Natural killer cell treated with Interleukin-12 subunit alpha and Interleukin-12 subunit beta and Interleukin-15 and Interleukin-18, amount 100 ng/mL, for 72 hours (primary cell): ENCODE data around the gene RPL3. TPM values are rescaled to one million over a fixed set of nuclear protein-coding genes. Genes with fewer than 3 reads are reported as not detected.
"Not testable (repeated sequence)": the region's sequence is repeated elsewhere in the genome, so short reads cannot be mapped to it uniquely, and the experiment has no call there.

Experiments used
- ATAC-seq, 2 donors: fragments of 150-1000 bp; cut with Tn5 transposase in 1 of 2; sonication (Bioruptor Pico), chemical (Tn5 transposase) in 1 of 2; 2 replicates each; pipeline ENCODE4 v1.10.0; 2021
- DNase-seq: peaks from one replicate; pipeline ENCODE4 v3.0.0; 2022; ENCODE audit warnings: low spot score
- H3K27ac Mint-ChIP-seq, 2 donors: 1 replicate in 1 of 2; 2 replicates in 1 of 2; pipeline ENCODE4 v1.8.0; 2022; ENCODE audit warnings: mixed read lengths in 2 of 2, mild to moderate bottlenecking in 1 of 2, moderate library complexity in 1 of 2
- H3K27me3 Mint-ChIP-seq, 2 donors: 1 replicate in 1 of 2; 2 replicates in 1 of 2; pipeline ENCODE4 v1.8.0; 2022; ENCODE audit warnings: mixed read lengths in 2 of 2
- H3K36me3 Mint-ChIP-seq: one replicate; pipeline ENCODE4 v1.8.0; 2022; ENCODE audit warnings: mixed read lengths
- H3K4me1 Mint-ChIP-seq, 2 donors: 1 replicate in 1 of 2; 2 replicates in 1 of 2; pipeline ENCODE4 v1.8.0; 2022; ENCODE audit warnings: low read depth in 2 of 2, mixed read lengths in 2 of 2, mild to moderate bottlenecking in 1 of 2
- H3K4me3 Mint-ChIP-seq: one replicate; pipeline ENCODE4 v1.8.0; 2022; ENCODE audit warnings: mixed read lengths
- H3K9me3 Mint-ChIP-seq: 2 replicates; pipeline ENCODE4 v1.8.0; 2022; ENCODE audit warnings: mixed read lengths
- total RNA-seq, 2 donors: library from RNA; stranded (reverse); gene quantifications; one replicate each; pipeline ENCODE4 v1.2.3, GENCODE V29; 2022

Gene RPL3
- total RNA-seq, 2 donors from 2014 or later, result 1,242 to 2,090 TPM

DNA sequence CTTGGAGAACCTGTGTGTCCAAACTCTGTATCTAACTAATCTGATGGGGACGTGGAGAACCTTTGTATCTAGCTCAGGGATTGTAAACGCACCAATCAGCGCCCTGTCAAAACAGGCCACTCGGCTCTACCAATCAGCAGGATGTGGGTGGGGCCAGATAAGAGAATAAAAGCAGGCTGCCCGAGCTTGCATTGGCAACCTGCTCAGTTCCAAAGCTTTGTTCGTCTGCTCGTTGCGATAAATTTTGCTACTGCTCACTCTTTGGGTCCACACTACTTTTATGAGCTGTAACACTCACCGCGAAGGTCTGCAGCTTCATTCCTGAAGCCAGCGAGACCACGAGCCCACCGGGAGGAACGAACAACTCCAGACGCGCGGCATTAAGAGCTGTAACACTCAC is 38.8 kb upstream of the RPL3 start:
- not testable (repeated sequence) for H3K4me3 Mint-ChIP-seq, H3K27me3 Mint-ChIP-seq, H3K36me3 Mint-ChIP-seq, H3K4me1 Mint-ChIP-seq, H3K27ac Mint-ChIP-seq, DNase-seq, ATAC-seq, H3K9me3 Mint-ChIP-seq

DNA sequence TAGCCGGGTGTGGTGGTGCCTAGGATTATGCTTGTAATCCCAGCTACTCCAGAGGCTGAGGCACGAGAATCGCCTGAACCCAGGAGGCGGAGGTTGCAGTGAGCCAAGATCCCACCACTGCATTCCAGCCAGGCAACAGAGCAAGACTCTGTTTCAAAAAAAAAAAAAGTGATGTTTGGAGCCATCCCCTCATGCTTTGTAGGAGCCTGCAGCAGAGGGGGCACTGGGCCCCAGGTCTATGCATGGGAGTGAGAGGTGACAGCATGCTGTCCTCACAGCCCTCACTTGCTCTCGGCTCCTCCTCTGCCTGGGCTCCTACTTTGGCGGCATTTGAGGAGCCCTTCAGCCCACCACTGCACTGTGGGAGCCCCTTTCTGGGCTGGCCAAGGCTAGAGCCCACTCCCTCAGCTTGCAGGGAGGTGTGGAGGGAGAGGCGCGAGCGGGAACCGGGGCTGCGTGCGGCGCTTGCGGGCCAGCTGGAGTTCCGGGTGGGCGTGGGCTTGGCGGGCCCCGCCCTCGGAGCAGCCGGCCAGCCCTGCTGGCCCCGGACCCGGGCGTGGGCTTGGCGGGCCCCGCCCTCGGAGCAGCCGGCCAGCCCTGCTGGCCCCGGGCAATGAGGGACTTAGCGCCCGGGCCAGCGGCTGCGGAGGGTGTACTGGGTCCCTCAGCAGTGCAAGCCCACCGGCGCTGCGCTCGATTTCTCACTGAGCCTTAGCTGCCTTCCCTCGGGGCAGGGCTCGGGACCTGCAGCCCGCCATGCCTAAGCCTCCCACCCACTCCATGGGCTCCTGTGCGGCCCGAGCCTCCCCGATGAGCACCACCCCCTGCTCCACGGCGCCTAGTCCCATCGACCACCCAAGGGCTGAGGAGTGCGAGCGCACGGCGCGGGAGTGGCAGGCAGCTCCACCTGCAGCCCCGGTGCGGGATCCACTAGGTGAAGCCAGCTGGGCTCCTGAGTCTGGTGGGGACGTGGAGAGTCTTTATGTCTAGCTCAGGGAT is 38.0 kb upstream of the RPL3 start:
- not testable (repeated sequence) for H3K27me3 Mint-ChIP-seq, H3K4me3 Mint-ChIP-seq, H3K4me1 Mint-ChIP-seq, H3K27ac Mint-ChIP-seq, DNase-seq, H3K9me3 Mint-ChIP-seq, ATAC-seq, H3K36me3 Mint-ChIP-seq

DNA sequence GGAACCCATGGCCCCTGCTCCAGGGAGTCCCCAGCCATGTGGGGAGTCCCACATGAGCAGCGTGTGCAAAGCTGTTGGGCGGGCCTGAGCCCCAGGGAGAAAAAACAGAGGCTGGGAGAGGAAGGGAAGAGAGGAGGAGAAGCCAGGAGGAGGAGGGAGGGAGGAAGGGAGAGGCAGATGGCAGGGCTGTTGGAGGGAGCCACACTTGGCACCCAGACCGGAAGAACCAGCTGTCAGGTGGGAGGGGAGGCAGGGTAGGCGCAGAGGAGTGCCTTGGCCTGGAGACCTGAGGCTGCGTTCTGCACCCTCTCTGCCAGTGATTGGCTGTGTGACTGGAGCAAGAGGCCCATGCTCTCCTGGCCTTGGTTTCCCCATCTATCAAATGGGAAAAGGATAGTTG is 37.0 kb upstream of the RPL3 start:
- DNase-seq, result no peak
- ATAC-seq, result no peak
- H3K4me3 Mint-ChIP-seq, result no peak overlapping the region
- H3K27me3 Mint-ChIP-seq, result no peaks in the 10 kb centered on the region
- no peaks in the 10 kb centered on the region for H3K36me3 Mint-ChIP-seq
- no peaks in the 10 kb centered on the region for H3K9me3 Mint-ChIP-seq
- H3K27ac Mint-ChIP-seq, result no peak overlapping the region
- H3K4me1 Mint-ChIP-seq, result peaks cover 6 to 9% of the 10 kb centered on the region in 2 donors

DNA sequence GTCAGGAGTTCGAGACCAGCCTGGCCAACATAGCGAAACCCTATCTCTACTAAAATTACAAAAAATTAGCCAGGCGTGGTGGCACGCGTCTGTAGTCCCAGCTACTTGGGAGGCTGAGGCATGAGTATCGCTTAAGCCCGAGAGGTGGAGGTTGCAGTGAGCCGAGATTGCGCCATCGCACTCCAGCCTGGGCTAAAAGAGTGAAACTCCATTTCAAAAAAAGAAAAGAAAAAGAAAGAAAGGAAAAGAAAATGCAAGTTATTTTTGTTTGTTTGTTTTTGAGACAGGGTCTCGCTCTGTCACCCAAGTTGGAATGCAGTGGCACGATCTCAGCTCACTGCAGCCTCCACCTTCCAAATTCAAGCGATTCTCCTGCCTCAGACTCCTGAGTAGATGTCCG is 36.4 kb upstream of the RPL3 start:
- H3K4me3 Mint-ChIP-seq, ATAC-seq, DNase-seq, H3K36me3 Mint-ChIP-seq, H3K27ac Mint-ChIP-seq, H3K9me3 Mint-ChIP-seq, H3K27me3 Mint-ChIP-seq: not testable (repeated sequence)
- peaks cover 9 to 11% of the 10 kb centered on the region in 2 donors for H3K4me1 Mint-ChIP-seq

DNA sequence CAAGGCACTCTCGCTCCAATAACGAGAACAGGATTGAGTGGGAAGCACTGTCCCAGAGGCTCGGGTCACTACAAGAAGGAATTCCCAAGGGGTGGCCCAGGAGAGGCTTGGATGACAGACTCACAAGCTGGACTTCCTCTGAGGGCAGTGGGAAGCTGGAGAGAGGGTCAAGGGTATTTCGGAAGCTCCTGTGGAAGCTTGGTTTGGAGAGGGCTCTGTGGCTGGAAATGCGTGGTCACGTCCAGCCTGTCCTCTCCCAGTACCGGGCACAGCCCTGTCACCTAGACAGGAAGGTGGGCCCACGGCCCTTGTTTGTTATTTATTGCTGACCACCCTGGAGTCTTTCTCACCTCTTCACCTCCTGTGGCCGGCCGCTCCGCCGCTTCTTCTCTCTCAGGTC is 35.7 kb upstream of the RPL3 start:
- Mint-ChIP-seq H3K36me3 (no peaks in the 10 kb centered on the region), H3K9me3 (no peaks in the 10 kb centered on the region), H3K27me3 (no peaks in the 10 kb centered on the region), H3K4me3 (no peak overlapping the region), H3K4me1 (peaks cover 9 to 11% of the 10 kb centered on the region in 2 donors), H3K27ac (no peak overlapping the region)
- ATAC-seq, result no peak
- no peak for DNase-seq

DNA sequence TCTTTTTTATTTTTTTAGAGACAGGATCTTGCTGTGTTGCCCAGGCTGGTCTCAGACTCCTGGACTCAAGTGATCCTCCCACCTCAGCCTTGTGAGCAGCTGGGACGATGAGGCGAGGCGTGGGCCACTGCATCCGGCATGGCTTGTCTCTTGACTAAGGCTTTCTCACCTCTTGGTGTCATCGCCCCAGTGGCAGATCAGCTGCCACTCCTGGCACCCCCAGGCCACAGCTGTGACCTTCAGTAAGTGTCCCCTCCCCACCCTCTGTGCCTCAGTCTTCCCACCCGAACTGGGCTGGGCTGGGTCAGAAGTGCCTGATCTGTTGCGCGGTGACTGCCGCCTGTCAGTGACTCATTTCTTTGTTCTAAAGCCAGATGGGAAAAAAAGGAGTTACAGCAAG is 33.9 kb upstream of the RPL3 start:
- ATAC-seq (peak; percentile 70 to 84), DNase-seq (peak; percentile 76)
- Mint-ChIP-seq H3K27me3 (no peaks in the 10 kb centered on the region), H3K4me3 (peak overlapping the region; percentile 8), H3K4me1 (peaks cover 14 to 18% of the 10 kb centered on the region in 2 donors), H3K9me3 (no peaks in the 10 kb centered on the region), H3K36me3 (no peaks in the 10 kb centered on the region), H3K27ac (no peak overlapping the region)

DNA sequence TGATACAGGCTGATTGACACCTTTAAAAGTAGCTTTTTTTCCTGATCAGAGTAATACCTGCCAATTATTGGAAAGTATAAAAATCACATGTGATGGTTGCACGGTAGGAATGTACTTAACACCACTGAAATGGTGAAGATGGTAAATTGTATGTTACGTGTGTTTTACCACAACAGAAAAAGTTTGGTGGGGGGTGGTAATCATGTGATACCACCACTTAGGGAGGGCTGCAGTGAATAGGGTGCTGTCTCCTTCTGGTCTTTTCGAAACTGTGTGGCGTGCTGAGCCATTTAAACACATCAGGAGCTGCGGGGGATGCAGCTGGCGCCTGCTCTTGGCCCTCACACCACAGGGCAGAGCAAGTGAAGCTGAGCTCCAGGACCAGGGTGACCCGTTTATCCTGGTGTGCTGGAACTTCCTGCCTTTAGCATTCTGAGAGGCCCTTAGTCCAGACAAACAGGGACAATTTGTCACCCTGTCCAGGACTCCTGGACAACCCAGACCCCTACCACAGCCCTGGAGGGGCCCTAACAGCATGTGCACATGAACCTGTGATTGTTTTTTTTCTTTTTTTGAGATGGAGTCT is 33.0 kb upstream of the RPL3 start:
- Mint-ChIP-seq H3K4me1 (peaks cover 14 to 18% of the 10 kb centered on the region in 2 donors), H3K4me3 (no peak overlapping the region), H3K36me3 (no peaks in the 10 kb centered on the region), H3K9me3 (no peaks in the 10 kb centered on the region), H3K27me3 (no peaks in the 10 kb centered on the region), H3K27ac (no peak overlapping the region)
- DNase-seq, result no peak
- ATAC-seq, result no peak

DNA sequence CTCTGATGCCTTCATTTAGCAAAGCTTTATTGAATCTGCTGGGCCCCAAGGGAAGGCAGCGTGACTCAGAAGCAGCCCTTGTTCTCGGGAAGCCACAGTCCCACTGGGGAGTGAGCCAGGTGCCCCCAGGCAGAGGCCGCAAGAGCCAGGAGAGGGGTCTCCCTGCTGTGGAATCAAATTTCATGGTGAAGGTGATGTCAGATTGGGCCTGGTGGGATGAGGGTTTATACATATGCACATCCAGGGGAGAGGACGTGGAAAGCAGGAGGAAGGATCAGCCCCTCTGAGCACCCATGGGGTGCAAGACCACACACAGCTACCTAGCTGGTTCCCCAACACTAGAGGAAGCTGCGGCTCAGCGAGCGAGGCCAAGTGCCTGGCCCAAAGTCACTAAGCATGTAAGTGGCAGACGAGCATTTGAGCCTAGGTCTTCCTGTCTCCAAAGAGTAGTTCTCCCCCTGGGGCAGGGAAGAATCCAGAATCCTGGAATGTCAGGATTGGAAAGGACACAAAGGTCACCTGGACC is 32.3 kb upstream of the RPL3 start:
- peak overlapping the region in 1 of 2 donors; percentile 34 for H3K27ac Mint-ChIP-seq
- DNase-seq, result no peak
- peak overlapping the region; percentile 55 for H3K4me3 Mint-ChIP-seq
- no peaks in the 10 kb centered on the region for H3K27me3 Mint-ChIP-seq
- H3K4me1 Mint-ChIP-seq, result peaks cover 14 to 18% of the 10 kb centered on the region in 2 donors
- ATAC-seq, result peak in 1 of 2 donors; percentile 22
- no peaks in the 10 kb centered on the region for H3K9me3 Mint-ChIP-seq
- no peaks in the 10 kb centered on the region for H3K36me3 Mint-ChIP-seq

DNA sequence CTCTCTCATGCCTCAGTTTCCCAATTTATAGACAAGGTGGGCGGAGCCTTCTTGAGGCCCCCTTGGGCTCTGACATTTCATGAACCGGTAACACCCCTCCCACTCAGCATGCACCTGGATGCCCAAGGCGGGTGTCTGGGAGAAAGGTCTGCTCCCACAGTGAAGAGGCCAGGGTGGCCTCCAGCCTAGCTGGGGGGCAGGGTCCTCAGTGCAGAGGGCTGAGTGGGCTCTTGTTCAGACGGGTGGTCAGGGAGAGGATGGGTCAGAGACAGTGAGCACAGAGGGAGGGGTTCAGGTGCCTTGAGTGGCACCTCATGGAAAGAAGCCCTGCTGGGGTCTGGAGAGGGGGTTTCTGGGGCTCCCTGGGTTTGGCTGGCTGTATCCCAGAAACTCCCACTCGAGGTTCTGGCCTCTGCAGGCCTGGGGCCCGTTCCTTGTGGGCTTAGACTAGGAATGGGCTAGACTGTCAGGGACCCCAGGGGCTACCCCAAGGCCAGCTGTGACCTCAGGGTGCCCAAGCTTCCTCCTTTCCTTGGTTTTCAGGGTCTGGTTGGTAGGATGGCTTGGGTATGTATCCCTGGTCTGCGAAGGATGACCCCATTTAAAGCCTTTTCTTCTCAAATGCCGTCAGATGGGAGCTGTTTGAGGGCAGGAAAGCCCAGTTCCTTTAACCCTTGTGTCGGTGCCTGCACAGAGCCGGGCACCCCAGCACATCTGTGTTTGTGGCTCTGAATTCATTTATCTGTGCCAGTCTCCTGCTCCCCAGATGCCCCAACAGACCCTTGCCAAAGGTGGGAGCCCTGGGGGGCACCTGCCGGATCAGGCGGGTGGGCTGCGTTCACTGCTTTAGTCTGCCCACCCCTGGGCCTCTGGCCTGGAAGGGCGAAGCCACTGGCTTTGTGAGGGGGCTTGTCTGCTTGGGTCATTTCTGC is 31.6 kb upstream of the RPL3 start:
- no peak for ATAC-seq
- H3K27me3 Mint-ChIP-seq, result no peaks in the 10 kb centered on the region
- peaks cover 14 to 16% of the 10 kb centered on the region in 2 donors for H3K4me1 Mint-ChIP-seq
- peak overlapping the region in 1 of 2 donors; percentile 34 for H3K27ac Mint-ChIP-seq
- H3K36me3 Mint-ChIP-seq, result no peaks in the 10 kb centered on the region
- no peak for DNase-seq
- H3K4me3 Mint-ChIP-seq, result peak overlapping the region; percentile 55
- no peaks in the 10 kb centered on the region for H3K9me3 Mint-ChIP-seq

DNA sequence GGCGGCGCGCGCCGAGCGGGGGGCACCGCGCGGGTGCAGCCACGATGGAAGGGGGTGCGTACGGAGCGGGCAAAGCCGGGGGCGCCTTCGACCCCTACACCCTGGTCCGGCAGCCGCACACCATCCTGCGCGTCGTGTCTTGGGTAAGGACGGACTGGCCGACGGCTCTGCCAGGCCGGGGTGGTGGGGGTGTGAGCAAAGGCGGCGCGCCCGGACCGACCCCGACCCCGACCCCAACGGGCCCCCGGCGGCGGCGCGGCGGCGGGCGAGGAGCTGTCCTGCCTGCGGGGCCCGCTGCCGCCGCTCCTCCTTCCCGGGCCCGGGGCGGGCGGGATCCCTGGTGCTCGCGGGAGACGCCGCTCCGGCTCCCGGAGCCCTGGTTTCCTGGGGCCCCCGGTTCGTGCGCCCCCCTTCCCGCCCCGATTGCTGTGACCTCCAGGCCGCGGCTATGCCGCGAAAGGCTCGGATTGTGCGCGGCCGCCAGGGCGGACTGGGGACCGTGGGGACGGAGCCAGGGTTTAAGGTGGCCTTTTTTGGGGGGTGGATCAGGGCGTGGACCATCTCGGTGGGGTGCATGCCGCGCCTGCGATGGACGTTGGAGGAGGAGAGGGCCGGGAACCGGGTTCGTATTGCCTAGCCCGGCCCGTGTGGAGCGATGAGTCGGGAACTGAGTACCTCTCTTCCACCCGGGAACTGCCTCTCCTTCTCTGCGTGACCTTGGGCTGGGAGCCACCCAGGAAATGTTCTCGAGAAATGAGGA is 30.7 kb upstream of the RPL3 start, which contains the start of gene SYNGR1:
Gene SYNGR1, plus strand, starts transcription at position 25 of the 760 bp plus-strand sequence. Its CDS starts 20 bp downstream, at position 45.
- Mint-ChIP-seq H3K36me3 (no peaks in the 10 kb centered on the region), H3K27ac (peak within 1 kb of the TSS; percentile 21 to 35), H3K4me1 (peaks cover 14 to 16% of the 10 kb centered on the region in 2 donors), H3K4me3 (peak within 1 kb of the TSS; percentile 74), H3K9me3 (no peaks in the 10 kb centered on the region), H3K27me3 (no peaks in the 10 kb centered on the region)
- ATAC-seq (peak in 1 of 2 donors; percentile 15), DNase-seq (no peak)

DNA sequence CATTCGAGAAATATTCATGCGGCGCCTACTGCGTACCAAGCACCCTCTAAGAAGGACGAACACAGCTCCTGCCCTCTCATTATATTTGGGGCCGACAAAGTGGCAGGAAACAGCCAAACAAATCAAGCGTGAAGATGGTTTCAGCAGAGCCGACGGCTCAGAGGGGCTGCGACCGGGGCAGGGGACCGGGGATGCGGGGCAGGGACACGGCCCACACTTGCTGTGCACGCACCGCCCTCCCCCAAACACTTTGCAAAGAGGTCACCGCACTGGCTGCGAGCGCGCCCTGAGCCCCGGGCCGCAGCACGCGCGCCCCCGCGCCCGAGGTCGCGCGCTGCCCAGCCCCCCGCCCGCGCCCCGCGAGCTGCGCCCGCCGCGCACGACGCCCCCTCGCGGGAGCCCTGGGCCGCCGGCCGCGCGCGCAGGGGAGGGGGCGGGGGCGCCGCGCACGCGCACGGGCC is 30.1 kb upstream of the RPL3 start:
- Mint-ChIP-seq H3K4me3 (peak overlapping the region; percentile 74), H3K27me3 (peaks cover 0 to 3% of the 10 kb centered on the region in 2 donors), H3K9me3 (no peaks in the 10 kb centered on the region), H3K36me3 (no peaks in the 10 kb centered on the region), H3K4me1 (peaks cover 14 to 16% of the 10 kb centered on the region in 2 donors), H3K27ac (peak overlapping the region; percentile 21 to 35)
- DNase-seq, result no peak
- peak; percentile 47 to 59 for ATAC-seq

DNA sequence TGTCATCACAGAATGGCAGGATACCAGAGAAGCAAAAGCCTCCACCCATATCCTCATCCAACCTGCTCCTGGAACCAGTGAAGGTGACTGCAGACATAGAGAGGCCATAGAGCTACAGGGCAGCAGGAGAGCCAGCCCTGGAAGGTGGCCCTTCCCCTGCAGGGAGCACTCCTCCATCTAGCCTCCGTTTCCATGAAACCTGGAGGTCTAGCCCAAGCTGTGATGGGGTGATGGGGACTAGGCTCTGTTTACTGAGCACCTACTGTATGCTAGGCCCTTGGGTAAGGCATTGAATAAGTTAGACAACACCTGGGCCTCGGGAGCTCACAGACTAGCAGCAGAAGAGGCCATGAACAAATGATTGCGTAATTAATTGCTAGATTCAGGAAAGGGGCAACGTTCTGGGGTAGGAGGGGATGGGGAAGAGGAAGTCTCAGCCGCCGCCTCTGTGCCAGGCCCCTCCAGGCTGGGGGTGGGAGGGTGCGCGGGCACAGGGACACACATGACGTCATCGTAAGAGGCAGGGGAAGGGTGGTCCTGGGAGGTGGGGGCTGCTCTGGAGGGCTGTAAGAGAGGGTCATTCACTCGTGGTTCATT is 29.6 kb upstream of the RPL3 start:
- H3K27ac Mint-ChIP-seq, result peak overlapping the region; percentile 21 to 35
- ATAC-seq, result no peak
- peaks cover 2 to 8% of the 10 kb centered on the region in 2 donors for H3K27me3 Mint-ChIP-seq

More for the DNA sequence above, 29.6 kb upstream of the RPL3 start:
- peaks cover 14 to 16% of the 10 kb centered on the region in 2 donors for H3K4me1 Mint-ChIP-seq
- peak overlapping the region; percentile 74 for H3K4me3 Mint-ChIP-seq
- no peak for DNase-seq
- H3K36me3 Mint-ChIP-seq, result no peaks in the 10 kb centered on the region
- H3K9me3 Mint-ChIP-seq, result no peaks in the 10 kb centered on the region
